ENCODE measurements around the gene PSMB4. TPM values are rescaled to one million over a fixed set of nuclear protein-coding genes. Genes with fewer than 3 reads are reported as not detected.
"Not testable (repeated sequence)": the region's sequence is repeated elsewhere in the genome, so short reads cannot be mapped to it uniquely, and the experiment has no call there.

Gene PSMB4
- total RNA-seq: 100 to 1,000 TPM; 352 to 355 TPM

- Mint-ChIP-seq H3K9me3 (no peaks in the 10 kb centered on the region), H3K4me3 (peak within 1 kb of the TSS; percentile 88), H3K4me1 (ENCODE audit: low read depth) (peaks cover 26% of the 10 kb centered on the region), H3K27me3 (no peaks in the 10 kb centered on the region), H3K27ac (peak within 1 kb of the TSS; percentile 95), H3K36me3 (peaks cover 33% of the 10 kb centered on the region)
- DNase-seq: peak; percentile 89
- POLR2A ChIA-PET: interaction anchor here (0.6 to 2.3 kb wide), 7 partner anchors 55 to 220 kb away, joined by 3 to 17 read pairs (median 3); partner anchors contain the start of genes PI4KB and ZNF687
- CTCF ChIA-PET: interaction anchor here (0.8 to 2.2 kb wide), 6 partner anchors 58 to 217 kb away, joined by 3 to 11 read pairs (median 4); partner anchors contain the start of gene PI4KB
- intact Hi-C loops (cut with micrococcal nuclease): loop anchor here (1.0 to 5.0 kb wide), 4 partner anchors 52 to 202 kb away; partner anchors contain the start of genes PIP5K1A and RFX5
These were observed at the start of gene PSMB4 for GRCh38 chr1:151399324-151400171. TSS of gene PSMB4 (plus strand) at chr1:151399573. CDS start at chr1:151399588, 15 bp downstream.

- H3K36me3 Mint-ChIP-seq; H3K27me3 Mint-ChIP-seq; H3K4me3 Mint-ChIP-seq; POLR2A ChIA-PET; DNase-seq; H3K9me3 Mint-ChIP-seq; intact Hi-C loops (cut with micrococcal nuclease); H3K27ac Mint-ChIP-seq: not testable (repeated sequence)
- peaks cover 22% of the 10 kb centered on the region for H3K4me1 Mint-ChIP-seq (ENCODE audit: low read depth)
- CTCF ChIA-PET: interaction anchor here (2.2 to 4.6 kb wide), 2 partner anchors 10 to 49 kb away, joined by 7 to 31 read pairs; no protein-coding TSS in a partner anchor
These were observed 49.0 kb upstream of the PSMB4 start for GRCh38 chr1:151350323-151350722.

- ChIA-PET CTCF (interaction anchor here (1.5 to 4.6 kb wide), 3 partner anchors 12 to 51 kb away, joined by 4 to 31 read pairs (median 7); no protein-coding TSS in a partner anchor), POLR2A (no interaction called here)
- no peak for DNase-seq
- intact Hi-C loops (cut with micrococcal nuclease): no loop called here
- H3K27ac Mint-ChIP-seq: no peak overlapping the region
- H3K27me3 Mint-ChIP-seq: no peaks in the 10 kb centered on the region
- H3K36me3 Mint-ChIP-seq: no peaks in the 10 kb centered on the region
- no peaks in the 10 kb centered on the region for H3K9me3 Mint-ChIP-seq
- peaks cover 10% of the 10 kb centered on the region for H3K4me1 Mint-ChIP-seq (ENCODE audit: low read depth)
- H3K4me3 Mint-ChIP-seq: no peak overlapping the region
These were observed 47.2 kb upstream of the PSMB4 start for GRCh38 chr1:151352021-151352718.

- intact Hi-C loops (cut with micrococcal nuclease): no loop called here
- H3K27ac Mint-ChIP-seq: no peak overlapping the region
- H3K4me1 Mint-ChIP-seq (ENCODE audit: low read depth): no peaks in the 10 kb centered on the region
- H3K9me3 Mint-ChIP-seq: peaks cover under 1% of the 10 kb centered on the region
- ChIA-PET CTCF (interaction anchor here (1.4 kb wide), 1 partner anchor 16 kb away, joined by 4 read pairs; no protein-coding TSS in a partner anchor), POLR2A (no interaction called here)
- no peaks in the 10 kb centered on the region for H3K27me3 Mint-ChIP-seq
- no peak overlapping the region for H3K4me3 Mint-ChIP-seq
- no peaks in the 10 kb centered on the region for H3K36me3 Mint-ChIP-seq
- DNase-seq: no peak
These were observed 42.7 kb upstream of the PSMB4 start for GRCh38 chr1:151356696-151357095.

GRCh38 chr1:151361883-151362282 lies 37.5 kb upstream of the PSMB4 start:
- CTCF ChIA-PET: no interaction called here
- Mint-ChIP-seq H3K9me3 (peaks cover 17% of the 10 kb centered on the region), H3K27me3 (no peaks in the 10 kb centered on the region), H3K36me3 (peaks cover 7% of the 10 kb centered on the region), H3K4me1 (ENCODE audit: low read depth) (no peaks in the 10 kb centered on the region), H3K4me3 (no peak overlapping the region), H3K27ac (no peak overlapping the region)
- POLR2A ChIA-PET: no interaction called here
- intact Hi-C loops (cut with micrococcal nuclease): no loop called here
- DNase-seq: no peak

GRCh38 chr1:151362308-151363155 lies 36.8 kb upstream of the PSMB4 start:
- H3K27ac Mint-ChIP-seq: no peak overlapping the region
- ChIA-PET POLR2A (no interaction called here), CTCF (no interaction called here)
- DNase-seq: no peak
- peaks cover 7% of the 10 kb centered on the region for H3K36me3 Mint-ChIP-seq
- intact Hi-C loops (cut with micrococcal nuclease): no loop called here
- no peak overlapping the region for H3K4me3 Mint-ChIP-seq
- H3K4me1 Mint-ChIP-seq (ENCODE audit: low read depth): no peaks in the 10 kb centered on the region
- no peaks in the 10 kb centered on the region for H3K27me3 Mint-ChIP-seq
- peaks cover 17% of the 10 kb centered on the region for H3K9me3 Mint-ChIP-seq

- peaks cover 17% of the 10 kb centered on the region for H3K9me3 Mint-ChIP-seq
- DNase-seq: no peak
- H3K36me3 Mint-ChIP-seq: peaks cover 7% of the 10 kb centered on the region
- POLR2A ChIA-PET: no interaction called here
- no peak overlapping the region for H3K27ac Mint-ChIP-seq
- H3K27me3 Mint-ChIP-seq: no peaks in the 10 kb centered on the region
- CTCF ChIA-PET: interaction anchor here (0.6 kb wide), 1 partner anchor 191 kb away, joined by 3 read pairs; no protein-coding TSS in a partner anchor
- H3K4me1 Mint-ChIP-seq (ENCODE audit: low read depth): no peaks in the 10 kb centered on the region
- intact Hi-C loops (cut with micrococcal nuclease): no loop called here
- no peak overlapping the region for H3K4me3 Mint-ChIP-seq
These were observed 34.4 kb upstream of the PSMB4 start for GRCh38 chr1:151364996-151365395.

- ChIA-PET POLR2A (no interaction called here), CTCF (interaction anchor here (2.0 kb wide), 1 partner anchor 28 kb away, joined by 4 read pairs; no protein-coding TSS in a partner anchor)
- peaks cover under 1% of the 10 kb centered on the region for H3K36me3 Mint-ChIP-seq
- H3K4me3 Mint-ChIP-seq: no peak overlapping the region
- no peaks in the 10 kb centered on the region for H3K4me1 Mint-ChIP-seq (ENCODE audit: low read depth)
- peaks cover 6% of the 10 kb centered on the region for H3K9me3 Mint-ChIP-seq
- no peaks in the 10 kb centered on the region for H3K27me3 Mint-ChIP-seq
- DNase-seq: no peak
- intact Hi-C loops (cut with micrococcal nuclease): no loop called here
- H3K27ac Mint-ChIP-seq: no peak overlapping the region
These were observed 31.5 kb upstream of the PSMB4 start for GRCh38 chr1:151367658-151368392.

GRCh38 chr1:151368393-151369301 lies 30.7 kb upstream of the PSMB4 start:
- no peak overlapping the region for H3K27ac Mint-ChIP-seq
- CTCF ChIA-PET: interaction anchor here (1.0 to 2.0 kb wide), 2 partner anchors 28 kb away, joined by 3 to 4 read pairs; no protein-coding TSS in a partner anchor
- no peak for DNase-seq
- no peaks in the 10 kb centered on the region for H3K4me1 Mint-ChIP-seq (ENCODE audit: low read depth)
- no peaks in the 10 kb centered on the region for H3K9me3 Mint-ChIP-seq
- no peaks in the 10 kb centered on the region for H3K36me3 Mint-ChIP-seq
- no peak overlapping the region for H3K4me3 Mint-ChIP-seq
- intact Hi-C loops (cut with micrococcal nuclease): no loop called here
- no peaks in the 10 kb centered on the region for H3K27me3 Mint-ChIP-seq
- POLR2A ChIA-PET: interaction anchor here (0.8 kb wide), 1 partner anchor 28 kb away, joined by 5 read pairs; no protein-coding TSS in a partner anchor

- Mint-ChIP-seq H3K27me3 (no peaks in the 10 kb centered on the region), H3K4me3 (no peak overlapping the region), H3K27ac (no peak overlapping the region), H3K4me1 (ENCODE audit: low read depth) (no peaks in the 10 kb centered on the region), H3K36me3 (no peaks in the 10 kb centered on the region), H3K9me3 (no peaks in the 10 kb centered on the region)
- CTCF ChIA-PET: interaction anchor here (1.0 kb wide), 1 partner anchor 29 kb away, joined by 3 read pairs; no protein-coding TSS in a partner anchor
- DNase-seq: no peak
- intact Hi-C loops (cut with micrococcal nuclease): no loop called here
- POLR2A ChIA-PET: no interaction called here
These were observed 30.1 kb upstream of the PSMB4 start for GRCh38 chr1:151369302-151369610.

Measured in activated CD4-positive, alpha-beta memory T cell treated with anti-CD3 and anti-CD28 coated beads for 36 hours (primary cell).